AML-193 (cell line): ENCODE data around the gene FCF1.
"Not testable (repeated sequence)": the region's sequence is repeated elsewhere in the genome, so short reads cannot be mapped to it uniquely, and the experiment has no call there.

ENCODE experiments used
- DNase-seq, 2 experiments: peaks; one replicate each; lab custom pipeline; 2025; lab: John Stamatoyannopoulos, UW

FCF1 gene

GRCh38 chr14:74702293-74702692, 10.7 kb upstream of the FCF1 start:
- no peak for DNase-seq

- no peak for DNase-seq
Observed at GRCh38 chr14:74703043-74703442, 9.9 kb upstream of the FCF1 start.

GRCh38 chr14:74704656-74705055, 8.3 kb upstream of the FCF1 start:
- DNase-seq: no peak

GRCh38 chr14:74705613-74706500, 7.1 kb upstream of the FCF1 start:
- no peak for DNase-seq

GRCh38 chr14:74710480-74710879, 2.5 kb upstream of the FCF1 start:
- DNase-seq: peak in 1 of 2 experiments; percentile 6

- no peak for DNase-seq
Observed at GRCh38 chr14:74711651-74712050, 1.3 kb upstream of the FCF1 start.

GRCh38 chr14:74713395-74713735, 421 bp downstream of the FCF1 start:
- DNase-seq: no peak

- no peak for DNase-seq
Observed at GRCh38 chr14:74720526-74720925, 7.6 kb downstream of the FCF1 start.

- DNase-seq: no peak
Observed at GRCh38 chr14:74723134-74723533, 10.2 kb downstream of the FCF1 start.

- DNase-seq: no peak
Observed at GRCh38 chr14:74732387-74732786, 19.4 kb downstream of the FCF1 start.

- DNase-seq: no peak
Observed at GRCh38 chr14:74733221-74733620, 20.3 kb downstream of the FCF1 start.

GRCh38 chr14:74735125-74735524, 22.2 kb downstream of the FCF1 start:
- no peak for DNase-seq

GRCh38 chr14:74737753-74738325, 24.9 kb downstream of the FCF1 start:
- DNase-seq: no peak

GRCh38 chr14:74739293-74740030, 26.5 kb downstream of the FCF1 start:
- no peak for DNase-seq

- no peak for DNase-seq
Observed at GRCh38 chr14:74747237-74747636, 34.3 kb downstream of the FCF1 start.

GRCh38 chr14:74754157-74754556, 41.2 kb downstream of the FCF1 start:
- no peak for DNase-seq

- DNase-seq: no peak
Observed at GRCh38 chr14:74754899-74755298, 42.0 kb downstream of the FCF1 start.

GRCh38 chr14:74756326-74756725, 43.4 kb downstream of the FCF1 start:
- no peak for DNase-seq

GRCh38 chr14:74758505-74758904, 45.6 kb downstream of the FCF1 start:
- not testable (repeated sequence) for DNase-seq

- peak; percentile 95 to 97 for DNase-seq
Observed at GRCh38 chr14:74762917-74763802, 50.2 kb downstream of the FCF1 start, which contains the start of gene YLPM1. Gene YLPM1 (plus strand): TSS chr14:74763316. CDS start chr14:74763490, 174 bp downstream.

- DNase-seq: no peak
Observed at GRCh38 chr14:74763803-74764531, 51.0 kb downstream of the FCF1 start.
